Caco-2 (cell line): ENCODE results near the gene ATXN10. TPM values are rescaled to one million over a fixed set of nuclear protein-coding genes. Genes with fewer than 3 reads are reported as not detected.

ENCODE experiments used
- BruUV-seq: library from RNA; stranded (reverse); fragments of 400-500 nt; replicated peaks from 2 replicates; lab custom pipeline; 2021; lab: Mats Ljungman, UMichigan
- CTCF ChIA-PET: fragments of 300-600 bp; sonication (Branson Sonifier 250); formaldehyde crosslinking; loops from one replicate; lab custom pipeline; 2022; ENCODE audit warnings: antibody characterized with exemption; lab: Charles Lee
- POLR2A ChIA-PET: fragments of 300-600 bp; sonication (Branson Sonifier 250); formaldehyde crosslinking; loops from one replicate; lab custom pipeline; 2022; ENCODE audit warnings: antibody characterized with exemption; lab: Charles Lee
- DNase-seq, 2 experiments: peaks; one replicate each; pipeline versions ENCODE4 v3.0.0 to v3.0.0-alpha.2; 2020 to 2022
- H3K27me3 ChIP-seq: replicated peaks from 2 replicates; pipeline ENCODE4 v1.6.0; 2011; ENCODE audit warnings: low read length; ENCODE audit not compliant: control insufficient read depth, insufficient read depth
- H3K36me3 ChIP-seq: 2 replicates; pipeline ENCODE4 v1.5.1; 2011; ENCODE audit warnings: low read length; ENCODE audit not compliant: control insufficient read depth, insufficient read depth
- H3K4me1 ChIP-seq: fragments of 250-450 bp; sonication (Bioruptor Pico); 2 replicates; pipeline ENCODE4 v1.5.1; 2020; ENCODE audit warnings: mild to moderate bottlenecking
- H3K4me3 ChIP-seq: 2 replicates; pipeline ENCODE4 v1.5.1; 2011; ENCODE audit warnings: low read depth, mild to moderate bottlenecking, control low read depth, low read length
- H3K9me3 ChIP-seq: fragments of 250-450 bp; sonication (Bioruptor Pico); 2 replicates; pipeline ENCODE4 v1.5.1; 2020; ENCODE audit warnings: mild to moderate bottlenecking, moderate library complexity
- H3K27ac Mint-ChIP-seq: one replicate; pipeline ENCODE4 v1.8.0; 2022; ENCODE audit warnings: mixed read lengths; ENCODE audit not compliant: unreplicated experiment
- H3K27me3 Mint-ChIP-seq: one replicate; pipeline ENCODE4 v1.8.0; 2022; ENCODE audit warnings: mixed read lengths; ENCODE audit not compliant: insufficient read depth, unreplicated experiment
- H3K36me3 Mint-ChIP-seq: one replicate; pipeline ENCODE4 v1.8.0; 2022; ENCODE audit warnings: mild to moderate bottlenecking, mixed read lengths; ENCODE audit not compliant: insufficient read depth, unreplicated experiment
- H3K4me1 Mint-ChIP-seq: one replicate; pipeline ENCODE4 v1.8.0; 2022; ENCODE audit warnings: low read depth, mixed read lengths; ENCODE audit not compliant: unreplicated experiment
- H3K4me3 Mint-ChIP-seq: one replicate; pipeline ENCODE4 v1.8.0; 2022; ENCODE audit warnings: mild to moderate bottlenecking, moderate library complexity, mixed read lengths; ENCODE audit not compliant: unreplicated experiment
- H3K9me3 Mint-ChIP-seq: one replicate; pipeline ENCODE4 v1.8.0; 2022; ENCODE audit warnings: mixed read lengths; ENCODE audit not compliant: unreplicated experiment
- CTCF ChIP-seq, 2 experiments: fragments of 200-600 bp in 1 of 2; IDR thresholded peaks; 1 replicate in 1 of 2; 2 replicates in 1 of 2; pipeline versions ENCODE4 v1.5.1 to v1.8.0; 2011 to 2022; ENCODE audit warnings: antibody characterized with exemption in 1 of 2, control low read depth in 1 of 2, inconsistent platforms in 1 of 2, low read depth in 1 of 2, low read length in 1 of 2, mild to moderate bottlenecking in 1 of 2, moderate library complexity in 1 of 2; ENCODE audit not compliant: insufficient read depth in 1 of 2, severe bottlenecking in 1 of 2, unreplicated experiment in 1 of 2
- intact Hi-C: fragments of 100-400 bp; cut with micrococcal nuclease; formaldehyde crosslinking; loops from one replicate; pipeline ENCODE4 v1.10.0; 2022; ENCODE audit not compliant: unreplicated experiment
- total RNA-seq: library from RNA; stranded (reverse); gene quantifications from 2 replicates; pipeline ENCODE4 v1.2.3, GENCODE V29; 2022

ATXN10 gene
- total RNA-seq, 1 experiment from 2014 or later: 155 TPM

GRCh38 chr22:45731798-45732495 lies 60.3 kb downstream of the ATXN10 start:
- intact Hi-C loops: no loop called here
- Mint-ChIP-seq H3K36me3 (peaks cover 15% of the 10 kb centered on the region), H3K27me3 (no peaks in the 10 kb centered on the region), H3K27ac (no peak overlapping the region), H3K4me1 (peaks cover 26% of the 10 kb centered on the region), H3K9me3 (no peaks in the 10 kb centered on the region), H3K4me3 (no peak overlapping the region)
- no TSS peak for BruUV-seq
- H3K27me3 ChIP-seq: no peaks in the 10 kb centered on the region
- H3K9me3 ChIP-seq: no peaks in the 10 kb centered on the region
- CTCF ChIA-PET: interaction anchor here (0.7 to 1.0 kb wide), 5 partner anchors 46 to 238 kb away, joined by 3 to 4 read pairs (median 3); partner anchors contain the start of gene ATXN10
- POLR2A ChIA-PET: interaction anchor here (0.6 kb wide), 1 partner anchor 93 kb away, joined by 5 read pairs; no protein-coding TSS in a partner anchor
- no peak overlapping the region for H3K4me3 ChIP-seq
- no peaks in the 10 kb centered on the region; the same call in 1 of the 2 replicates for H3K36me3 ChIP-seq
- DNase-seq: peak in 1 of 2 experiments; percentile 7
- H3K4me1 ChIP-seq: peaks cover 17% of the 10 kb centered on the region
- peak; percentile 51 to 52 for TF ChIP-seq CTCF (IDR thresholded peaks at IDR 0.05; ENCODE audit: insufficient read depth in 1 of 2, low read depth in 1 of 2, low read length in 1 of 2, severe bottlenecking in 1 of 2, unreplicated experiment in 1 of 2)

GRCh38 chr22:45735273-45735672 lies 63.6 kb downstream of the ATXN10 start:
- TF ChIP-seq CTCF (IDR thresholded peaks at IDR 0.05; ENCODE audit: insufficient read depth in 1 of 2, low read depth in 1 of 2, low read length in 1 of 2, severe bottlenecking in 1 of 2, unreplicated experiment in 1 of 2): no peak
- no peak overlapping the region for H3K27ac Mint-ChIP-seq
- H3K27me3 Mint-ChIP-seq: no peaks in the 10 kb centered on the region
- intact Hi-C loops: no loop called here
- H3K4me3 Mint-ChIP-seq: no peak overlapping the region
- no peak overlapping the region for H3K4me3 ChIP-seq
- no TSS peak for BruUV-seq
- H3K27me3 ChIP-seq: no peaks in the 10 kb centered on the region
- ChIA-PET POLR2A (no interaction called here), CTCF (no interaction called here)
- H3K4me1 ChIP-seq: peaks cover 17% of the 10 kb centered on the region
- H3K9me3 ChIP-seq: no peaks in the 10 kb centered on the region
- peaks cover 39% of the 10 kb centered on the region for H3K36me3 Mint-ChIP-seq
- H3K9me3 Mint-ChIP-seq: no peaks in the 10 kb centered on the region
- H3K36me3 ChIP-seq: no peaks in the 10 kb centered on the region; the same call in 1 of the 2 replicates
- no peak for DNase-seq
- H3K4me1 Mint-ChIP-seq: peaks cover 26% of the 10 kb centered on the region

- peaks cover 19% of the 10 kb centered on the region for H3K4me1 ChIP-seq
- no TSS peak for BruUV-seq
- Mint-ChIP-seq H3K27ac (no peak overlapping the region), H3K9me3 (no peaks in the 10 kb centered on the region), H3K4me3 (no peak overlapping the region), H3K36me3 (peaks cover 56% of the 10 kb centered on the region), H3K4me1 (peaks cover 26% of the 10 kb centered on the region), H3K27me3 (no peaks in the 10 kb centered on the region)
- no peaks in the 10 kb centered on the region for H3K27me3 ChIP-seq
- intact Hi-C loops: no loop called here
- POLR2A ChIA-PET: no interaction called here
- no peak for DNase-seq
- no peak for TF ChIP-seq CTCF (IDR thresholded peaks at IDR 0.05; ENCODE audit: insufficient read depth in 1 of 2, low read depth in 1 of 2, low read length in 1 of 2, severe bottlenecking in 1 of 2, unreplicated experiment in 1 of 2)
- CTCF ChIA-PET: no interaction called here
- no peak overlapping the region for H3K4me3 ChIP-seq
- no peaks in the 10 kb centered on the region for H3K9me3 ChIP-seq
- H3K36me3 ChIP-seq: 0 out of 2 replicates have a peak, but pooled peaks cover 2% of the 10 kb centered on the region
Observed at GRCh38 chr22:45738206-45738605, 66.6 kb downstream of the ATXN10 start.
